BLaER1 (cell line): Measurements from ENCODE around the gene PLSCR1.

Source experiments
- H3K27ac ChIP-seq: shearing (Covaris generic); formaldehyde crosslinking; 2 replicates; pipeline ENCODE4 v1.8.1; 2022
- H3K27me3 ChIP-seq: shearing (Covaris generic); formaldehyde crosslinking; 2 replicates; pipeline ENCODE4 v1.8.1; 2022
- H3K36me3 ChIP-seq: shearing (Covaris generic); formaldehyde crosslinking; 2 replicates; pipeline ENCODE4 v1.8.1; 2022
- H3K4me1 ChIP-seq: shearing (Covaris generic); formaldehyde crosslinking; 2 replicates; pipeline ENCODE4 v1.8.1; 2022
- H3K4me2 ChIP-seq: shearing (Covaris generic); formaldehyde crosslinking; 2 replicates; pipeline ENCODE4 v1.8.1; 2022
- H3K4me3 ChIP-seq: shearing (Covaris generic); formaldehyde crosslinking; 2 replicates; pipeline ENCODE4 v1.8.1; 2022
- H3K9ac ChIP-seq: shearing (Covaris generic); formaldehyde crosslinking; 2 replicates; pipeline ENCODE4 v1.8.1; 2022
- H3K9me3 ChIP-seq: shearing (Covaris generic); formaldehyde crosslinking; 2 replicates; pipeline ENCODE4 v1.8.1; 2022
- H4K20me1 ChIP-seq: shearing (Covaris generic); formaldehyde crosslinking; 2 replicates; pipeline ENCODE4 v1.8.1; 2022
- Cebpa-rat ChIP-seq: shearing (Covaris generic); IDR thresholded peaks from 2 replicates; pipeline ENCODE4 v1.8.1; 2022

Gene PLSCR1

GRCh38 chr3:146468671-146469149 lies 75.7 kb downstream of the PLSCR1 start:
- Histone ChIP-seq H3K27me3 (no peaks in the 10 kb centered on the region), H3K36me3 (no peaks in the 10 kb centered on the region), H3K9ac (no peak overlapping the region), H3K4me3 (peak overlapping the region; percentile 64), H3K27ac (peak overlapping the region; percentile 76), H3K4me1 (peaks cover 19% of the 10 kb centered on the region), H3K9me3 (no peaks in the 10 kb centered on the region), H4K20me1 (no peaks in the 10 kb centered on the region), H3K4me2 (peak overlapping the region; percentile 74)
- TF ChIP-seq Cebpa-rat = no peak

DNA sequence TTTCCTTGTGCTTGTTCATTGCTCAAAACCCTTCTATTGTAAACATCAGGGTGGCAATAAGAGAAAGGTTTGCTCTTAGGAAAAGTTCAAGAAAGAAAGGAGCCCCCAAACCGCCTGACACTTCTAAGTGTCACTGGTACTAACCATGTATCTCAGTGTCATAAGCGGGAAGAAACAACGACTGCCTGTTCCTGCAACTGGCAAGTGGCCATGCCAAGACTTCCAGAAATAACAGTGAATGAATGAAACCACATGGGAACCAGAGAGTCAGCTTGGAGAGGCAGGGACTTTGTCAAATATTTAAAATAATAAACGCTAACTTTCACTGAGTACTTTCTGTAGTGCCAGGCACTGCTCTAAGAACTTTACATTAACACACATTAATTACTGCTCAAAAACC lies 76.2 kb downstream of the PLSCR1 start:
- Histone ChIP-seq H4K20me1 (no peaks in the 10 kb centered on the region), H3K27ac (no peak overlapping the region), H3K9me3 (no peaks in the 10 kb centered on the region), H3K27me3 (no peaks in the 10 kb centered on the region), H3K4me1 (peaks cover 19% of the 10 kb centered on the region), H3K9ac (no peak overlapping the region), H3K4me2 (no peak overlapping the region), H3K4me3 (no peak overlapping the region), H3K36me3 (no peaks in the 10 kb centered on the region)
- no peak for TF ChIP-seq Cebpa-rat

DNA sequence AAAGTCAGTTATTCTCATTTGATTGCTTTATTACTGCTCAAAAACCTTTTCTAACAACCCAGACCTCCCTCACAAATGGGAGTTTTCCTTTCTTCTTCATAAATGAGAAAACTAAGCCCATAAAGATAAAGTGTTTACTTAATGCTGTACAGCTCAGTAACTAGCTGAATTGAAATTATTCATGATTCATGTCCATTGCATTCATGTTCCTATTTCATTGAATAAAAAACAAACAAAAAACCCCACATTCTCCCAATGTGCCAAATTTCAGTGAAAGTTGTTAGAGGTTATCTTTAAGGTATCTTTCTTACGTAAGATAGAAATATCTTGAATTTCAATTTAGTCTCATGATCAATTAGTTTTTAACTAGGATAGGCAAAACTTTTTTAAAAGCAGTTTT lies 77.8 kb downstream of the PLSCR1 start:
- Histone ChIP-seq H3K27ac (no peak overlapping the region), H3K4me3 (no peak overlapping the region), H3K27me3 (no peaks in the 10 kb centered on the region), H3K9ac (no peak overlapping the region), H4K20me1 (no peaks in the 10 kb centered on the region), H3K36me3 (no peaks in the 10 kb centered on the region), H3K4me2 (no peak overlapping the region), H3K4me1 (peaks cover 19% of the 10 kb centered on the region), H3K9me3 (no peaks in the 10 kb centered on the region)
- TF ChIP-seq Cebpa-rat = no peak

DNA sequence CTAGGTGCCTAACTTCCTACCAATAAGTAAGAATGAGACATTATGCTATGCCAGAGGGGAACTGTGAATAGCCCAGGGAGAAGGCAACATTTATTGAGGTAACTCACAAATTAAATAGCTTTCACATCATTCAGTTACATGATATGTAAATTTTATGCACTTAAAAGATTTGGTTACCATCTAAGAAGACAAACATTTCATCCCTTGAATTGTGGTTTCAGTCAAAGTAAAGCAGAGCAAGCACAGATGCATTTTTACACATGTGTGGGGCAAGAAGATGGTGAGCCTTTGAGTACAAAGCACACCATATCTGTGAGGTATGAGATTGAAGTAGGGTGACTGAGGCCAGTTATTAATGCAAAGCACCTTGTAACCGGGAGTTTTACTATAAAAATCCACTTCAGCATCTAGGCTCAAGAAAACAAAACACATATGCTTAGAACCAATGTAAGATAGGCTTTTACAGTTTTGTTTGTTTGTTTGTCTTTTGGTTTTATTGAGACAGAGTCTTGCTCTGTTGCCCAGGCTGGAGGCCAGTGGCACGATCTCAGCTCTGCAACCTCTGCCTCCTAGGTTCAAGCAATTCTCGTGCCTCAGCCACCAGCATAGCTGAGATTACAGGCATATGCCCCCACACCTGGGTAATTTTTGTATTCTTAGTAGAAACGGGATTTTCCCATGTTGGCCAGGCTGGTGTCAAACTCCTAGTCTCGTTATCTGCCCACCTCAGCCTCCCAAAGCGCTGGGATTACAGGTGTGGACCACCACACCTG lies 78.5 kb downstream of the PLSCR1 start:
- no peaks in the 10 kb centered on the region for H3K27me3 ChIP-seq
- no peak for TF ChIP-seq Cebpa-rat
- peaks cover 19% of the 10 kb centered on the region for H3K4me1 ChIP-seq
- no peak overlapping the region for H3K4me2 ChIP-seq
- H3K4me3 ChIP-seq = no peak overlapping the region
- H3K9me3 ChIP-seq = no peaks in the 10 kb centered on the region
- H4K20me1 ChIP-seq = no peaks in the 10 kb centered on the region
- no peak overlapping the region for H3K9ac ChIP-seq
- H3K27ac ChIP-seq = no peak overlapping the region
- H3K36me3 ChIP-seq = no peaks in the 10 kb centered on the region
